Measurements from ENCODE around the gene ITGB4.
A peak's percentile ranks its signal among the peaks of the same experiment; 100 is the strongest.
"Not testable (repeated sequence)": the region's sequence is repeated elsewhere in the genome, so short reads cannot be mapped to it uniquely, and the experiment has no call there.

ITGB4 gene

GRCh38 chr17:75774991-75775668 lies 53.9 kb downstream of the ITGB4 start:
- TF ChIP-seq CTCF (IDR thresholded peaks at IDR 0.05; ENCODE audit: low read depth, low read length, missing control alignments) = no peak
- DNase-seq (ENCODE audit: extremely low read depth, low read depth) = no peak
- no peak overlapping the region for H3K4me3 ChIP-seq (replicated peaks; ENCODE audit: low read depth, low read length)

- no peak for TF ChIP-seq CTCF (IDR thresholded peaks at IDR 0.05; ENCODE audit: low read depth, low read length, missing control alignments)
- no peak for DNase-seq (ENCODE audit: extremely low read depth, low read depth)
- H3K4me3 ChIP-seq (replicated peaks; ENCODE audit: low read depth, low read length) = peak overlapping the region; percentile 91
Measured at GRCh38 chr17:75776386-75777295, 55.4 kb downstream of the ITGB4 start.

- DNase-seq (ENCODE audit: extremely low read depth, low read depth) = no peak
- H3K4me3 ChIP-seq (replicated peaks; ENCODE audit: low read depth, low read length) = peak overlapping the region; percentile 91
- no peak for TF ChIP-seq CTCF (IDR thresholded peaks at IDR 0.05; ENCODE audit: low read depth, low read length, missing control alignments)
Measured at GRCh38 chr17:75777296-75777922, 56.1 kb downstream of the ITGB4 start.

- DNase-seq (ENCODE audit: extremely low read depth, low read depth) = not testable (repeated sequence)
- peak overlapping the region; percentile 91 for H3K4me3 ChIP-seq (replicated peaks; ENCODE audit: low read depth, low read length)
Measured at GRCh38 chr17:75778066-75778860, 57.0 kb downstream of the ITGB4 start.

GRCh38 chr17:75778861-75779249 lies 57.6 kb downstream of the ITGB4 start:
- DNase-seq (ENCODE audit: extremely low read depth, low read depth) = no peak
- peak; percentile 61 for TF ChIP-seq CTCF (IDR thresholded peaks at IDR 0.05; ENCODE audit: low read depth, low read length, missing control alignments)
- peak overlapping the region; percentile 91 for H3K4me3 ChIP-seq (replicated peaks; ENCODE audit: low read depth, low read length)

- no peak for TF ChIP-seq CTCF (IDR thresholded peaks at IDR 0.05; ENCODE audit: low read depth, low read length, missing control alignments)
- peak overlapping the region; percentile 91 for H3K4me3 ChIP-seq (replicated peaks; ENCODE audit: low read depth, low read length)
- DNase-seq (ENCODE audit: extremely low read depth, low read depth) = peak; percentile 100
Measured at GRCh38 chr17:75779250-75779986, 58.2 kb downstream of the ITGB4 start.
